GM23248 (cell line): Measurements from ENCODE around the gene PHKG2. TPM values are rescaled to one million over a fixed set of nuclear protein-coding genes. Genes with fewer than 3 reads are reported as not detected.

Source experiments
- DNase-seq: peaks from one replicate; pipeline ENCODE4 v3.0.0-alpha.2; 2015
- H2AFZ ChIP-seq: fragments of 200-600 bp; sonication (generic); 2 replicates; pipeline ENCODE4 v1.6.1; 2016; ENCODE audit warnings: antibody characterized with exemption
- H3F3A ChIP-seq: fragments of 200-600 bp; sonication (generic); 2 replicates; pipeline ENCODE4 v1.6.1; 2016; ENCODE audit warnings: mild to moderate bottlenecking, antibody characterized with exemption, mixed run types; ENCODE audit not compliant: insufficient read depth
- H3K27ac ChIP-seq: fragments of 200-600 bp; sonication (generic); 2 replicates; pipeline ENCODE4 v1.5.1; 2016; ENCODE audit warnings: mild to moderate bottlenecking
- H3K27me3 ChIP-seq: fragments of 200-600 bp; sonication (generic); replicated peaks from 2 replicates; pipeline ENCODE4 v1.6.1; 2016; ENCODE audit warnings: mild to moderate bottlenecking; ENCODE audit not compliant: insufficient read depth
- H3K36me3 ChIP-seq: fragments of 200-600 bp; sonication (generic); 2 replicates; pipeline ENCODE4 v1.6.1; 2016; ENCODE audit warnings: low read depth, mild to moderate bottlenecking
- H3K4me1 ChIP-seq: fragments of 200-600 bp; sonication (generic); 2 replicates; pipeline ENCODE4 v1.6.1; 2016; ENCODE audit warnings: mild to moderate bottlenecking; ENCODE audit not compliant: insufficient read depth
- H3K4me2 ChIP-seq: fragments of 200-600 bp; sonication (generic); one replicate; pipeline ENCODE4 v1.6.1; 2016; ENCODE audit warnings: mild to moderate bottlenecking; ENCODE audit not compliant: unreplicated experiment
- H3K4me3 ChIP-seq: fragments of 200-600 bp; sonication (generic); 2 replicates; pipeline ENCODE4 v1.5.1; 2016; ENCODE audit warnings: mild to moderate bottlenecking
- H3K79me2 ChIP-seq: fragments of 200-600 bp; sonication (generic); 2 replicates; pipeline ENCODE4 v1.6.1; 2016; ENCODE audit warnings: mild to moderate bottlenecking; ENCODE audit not compliant: insufficient read depth
- H3K9ac ChIP-seq: fragments of 200-600 bp; sonication (generic); 2 replicates; pipeline ENCODE4 v1.6.1; 2016; ENCODE audit warnings: mild to moderate bottlenecking
- H3K9me2 ChIP-seq: fragments of 200-600 bp; sonication (generic); 2 replicates; pipeline ENCODE4 v1.6.1; 2016; ENCODE audit warnings: mixed run types, mild to moderate bottlenecking, moderate library complexity; ENCODE audit not compliant: insufficient read depth
- H3K9me3 ChIP-seq: fragments of 200-600 bp; sonication (generic); one replicate; pipeline ENCODE4 v1.6.1; 2017; ENCODE audit warnings: low read depth
- H4K20me1 ChIP-seq: fragments of 200-600 bp; sonication (generic); 2 replicates; pipeline ENCODE4 v1.6.0; 2016; ENCODE audit not compliant: insufficient read depth
- EZH2 ChIP-seq: fragments of 200-600 bp; sonication (generic); IDR thresholded peaks from 2 replicates; pipeline ENCODE4 v1.6.1; 2018; ENCODE audit warnings: antibody characterized with exemption, mild to moderate bottlenecking; ENCODE audit not compliant: insufficient read depth, poor library complexity, severe bottlenecking
- EZH2phosphoT487 ChIP-seq: fragments of 200-600 bp; sonication (generic); IDR thresholded peaks from 2 replicates; pipeline ENCODE4 v1.6.1; 2018; ENCODE audit warnings: antibody characterized with exemption, moderate library complexity, mild to moderate bottlenecking, low read depth; ENCODE audit not compliant: insufficient read depth
- WGBS, 2 experiments: methylation state at CpG; one replicate each; pipeline ENCODE4 v1.1.6; 2015 to 2017; ENCODE audit warnings: low lambda C conversion rate in 2 of 2, low coverage in 1 of 2; ENCODE audit errors: missing lambda C conversion rate in 2 of 2; 5-methylcytosine and 5-hydroxymethylcytosine counted together
- in situ Hi-C: fragments of 300-500 bp; cut with MboI; formaldehyde crosslinking; loops from 2 replicates; pipeline ENCODE4 v1.15.0; 2020
- polyA plus RNA-seq: library from polyadenylated mRNA; unstranded; fragments of >200 nt; fragmentation: Nextera tagmentation; extraction: Ambion mirVana; gene quantifications from 2 replicates; pipeline ENCODE4 v1.2.1, GENCODE V29; 2016
- total RNA-seq: library from RNA; depleted of rRNA; stranded (reverse); fragments of >200 nt; shearing (Covaris generic); gene quantifications from 2 replicates; pipeline ENCODE4 v1.2.3, GENCODE V29; 2014

The PHKG2 gene
- total and polyA plus RNA-seq, 2 experiments from 2014 or later, result 12.5 to 17.0 TPM

GRCh38 chr16:30723725-30724355 is 24.4 kb upstream of the PHKG2 start:
- DNase-seq, result no peak
- Histone ChIP-seq H3K27ac (no peak overlapping the region), H3F3A (peaks cover 10% of the 10 kb centered on the region), H3K27me3 (no peaks in the 10 kb centered on the region), H2AFZ (no peak overlapping the region), H3K9me3 (no peaks in the 10 kb centered on the region), H3K79me2 (peaks cover 86% of the 10 kb centered on the region), H4K20me1 (0 out of 2 replicates have a peak, but pooled peaks cover 8% of the 10 kb centered on the region), H3K9ac (no peak overlapping the region), H3K4me1 (no peaks in the 10 kb centered on the region), H3K4me3 (no peak overlapping the region), H3K4me2 (no peak overlapping the region), H3K36me3 (peaks cover 59% of the 10 kb centered on the region), H3K9me2 (no peaks in the 10 kb centered on the region)
- TF ChIP-seq EZH2, result no peak
- TF ChIP-seq EZH2phosphoT487, result no peak
- WGBS, 2 experiments, result 97 to 99% methylated on average over 12 of the region's 12 CpGs
- in situ Hi-C loops, result no loop called here

DNA sequence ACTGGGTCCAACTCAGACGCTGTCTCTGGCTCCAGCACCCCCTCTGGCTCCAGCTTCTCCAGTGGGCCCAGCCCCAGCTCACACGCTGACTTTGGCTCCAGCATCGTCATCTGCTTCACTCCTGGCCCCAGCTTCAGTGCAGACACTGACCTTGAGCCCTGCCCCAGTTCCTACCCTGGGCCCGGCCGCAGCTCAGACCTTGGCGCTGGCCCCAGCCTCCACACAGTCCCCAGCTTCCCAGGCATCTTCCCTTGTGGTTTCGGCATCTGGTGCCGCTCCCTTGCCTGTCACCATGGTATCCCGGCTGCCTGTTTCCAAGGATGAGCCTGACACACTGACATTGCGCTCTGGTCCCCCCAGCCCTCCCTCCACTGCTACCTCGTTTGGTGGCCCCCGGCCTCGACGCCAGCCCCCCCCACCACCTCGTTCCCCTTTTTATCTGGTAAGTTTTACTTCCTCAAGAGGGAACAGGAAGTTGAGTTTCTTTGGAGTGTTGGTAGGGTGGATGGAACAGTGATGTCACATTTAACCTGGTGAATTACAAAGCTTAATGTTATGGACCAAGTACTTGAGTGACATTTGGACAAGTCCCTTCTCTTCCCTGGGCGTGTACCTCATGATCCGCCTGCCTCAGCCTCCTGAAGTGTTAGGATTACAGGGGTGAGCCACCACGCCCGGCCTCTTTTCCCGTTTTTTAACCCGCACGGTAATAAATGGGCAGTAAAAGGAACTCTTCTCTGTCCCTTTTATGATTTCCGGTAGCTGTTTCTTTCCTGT is 23.4 kb upstream of the PHKG2 start:
- H2AFZ ChIP-seq, result no peak overlapping the region
- H3K27ac ChIP-seq, result no peak overlapping the region
- in situ Hi-C loops, result no loop called here
- WGBS, 2 experiments, result 69 to 75% methylated on average over 20 to 23 of the region's 23 CpGs
- no peak for DNase-seq
- peaks cover 10% of the 10 kb centered on the region for H3F3A ChIP-seq
- H3K4me3 ChIP-seq, result no peak overlapping the region
- H3K4me2 ChIP-seq, result no peak overlapping the region
- H3K9me2 ChIP-seq, result no peaks in the 10 kb centered on the region
- H3K4me1 ChIP-seq, result no peaks in the 10 kb centered on the region
- H3K36me3 ChIP-seq, result peaks cover 62% of the 10 kb centered on the region
- H4K20me1 ChIP-seq, result 0 out of 2 replicates have a peak, but pooled peaks cover 3% of the 10 kb centered on the region
- TF ChIP-seq EZH2phosphoT487, result no peak
- TF ChIP-seq EZH2, result no peak
- H3K9ac ChIP-seq, result no peak overlapping the region
- H3K9me3 ChIP-seq, result no peaks in the 10 kb centered on the region
- no peaks in the 10 kb centered on the region for H3K27me3 ChIP-seq
- H3K79me2 ChIP-seq, result peaks cover 86% of the 10 kb centered on the region

GRCh38 chr16:30725418-30725792 is 22.8 kb upstream of the PHKG2 start:
- no peaks in the 10 kb centered on the region for H4K20me1 ChIP-seq
- no peak overlapping the region for H2AFZ ChIP-seq
- H3K4me1 ChIP-seq, result no peaks in the 10 kb centered on the region
- peaks cover 84% of the 10 kb centered on the region for H3K79me2 ChIP-seq
- no peak overlapping the region for H3K4me3 ChIP-seq
- no peaks in the 10 kb centered on the region for H3K27me3 ChIP-seq
- H3K4me2 ChIP-seq, result no peak overlapping the region
- no peak for DNase-seq
- H3K36me3 ChIP-seq, result peaks cover 62% of the 10 kb centered on the region
- H3K9ac ChIP-seq, result no peak overlapping the region
- H3K27ac ChIP-seq, result no peak overlapping the region
- no peak for TF ChIP-seq EZH2
- H3K9me3 ChIP-seq, result no peaks in the 10 kb centered on the region
- peaks cover 10% of the 10 kb centered on the region for H3F3A ChIP-seq
- H3K9me2 ChIP-seq, result no peaks in the 10 kb centered on the region
- in situ Hi-C loops, result no loop called here
- whole genome bisulfite sequencing, 2 experiments, result 99 to 100% methylated on average over 3 of the region's 3 CpGs

DNA sequence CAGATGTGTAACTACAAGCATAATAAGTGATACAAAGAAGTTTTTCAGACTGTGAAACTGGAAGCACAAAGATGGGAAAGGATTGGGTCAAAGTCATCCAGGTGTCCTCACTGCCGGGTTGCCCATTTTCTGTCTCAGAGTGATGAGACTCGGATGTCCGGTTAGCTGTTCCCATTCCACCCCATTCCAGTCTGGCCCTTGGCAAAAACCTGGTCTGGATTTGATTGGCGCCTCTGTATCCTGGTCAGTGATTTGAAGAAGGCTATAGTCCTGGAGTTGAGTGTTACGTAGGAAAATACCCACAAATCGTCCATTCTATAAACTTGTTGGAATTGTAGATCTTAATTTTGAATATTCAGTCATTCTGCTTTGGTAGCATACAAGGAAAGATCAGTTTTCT is 19.9 kb upstream of the PHKG2 start:
- in situ Hi-C loops, result no loop called here
- Histone ChIP-seq H4K20me1 (no peaks in the 10 kb centered on the region), H3K4me3 (no peak overlapping the region), H3K9me2 (no peaks in the 10 kb centered on the region), H3K36me3 (peaks cover 55% of the 10 kb centered on the region), H3K4me2 (no peak overlapping the region), H3F3A (0 out of 2 replicates have a peak, but pooled peaks cover 5% of the 10 kb centered on the region), H3K27ac (no peak overlapping the region), H3K4me1 (no peaks in the 10 kb centered on the region), H3K9ac (no peak overlapping the region), H3K27me3 (no peaks in the 10 kb centered on the region), H3K9me3 (no peaks in the 10 kb centered on the region), H2AFZ (no peak overlapping the region), H3K79me2 (peaks cover 63% of the 10 kb centered on the region)
- WGBS, 2 experiments, result 96 to 98% methylated on average over 6 of the region's 6 CpGs
- TF ChIP-seq EZH2 (no peak), EZH2phosphoT487 (no peak)
- no peak for DNase-seq
